K562 treated with DMSO at 1 percent for 12 hours (cell line): ENCODE data around the gene PGAP3. TPM values are rescaled to one million over a fixed set of nuclear protein-coding genes. Genes with fewer than 3 reads are reported as not detected.

ENCODE experiments used
- total RNA-seq: library from RNA; unstranded; fragments of 300-600 nt; gene quantifications from 2 replicates; pipeline ENCODE4 v1.2.3, GENCODE V29; 2022; ENCODE audit not compliant: insufficient read depth

PGAP3 gene, protein sequence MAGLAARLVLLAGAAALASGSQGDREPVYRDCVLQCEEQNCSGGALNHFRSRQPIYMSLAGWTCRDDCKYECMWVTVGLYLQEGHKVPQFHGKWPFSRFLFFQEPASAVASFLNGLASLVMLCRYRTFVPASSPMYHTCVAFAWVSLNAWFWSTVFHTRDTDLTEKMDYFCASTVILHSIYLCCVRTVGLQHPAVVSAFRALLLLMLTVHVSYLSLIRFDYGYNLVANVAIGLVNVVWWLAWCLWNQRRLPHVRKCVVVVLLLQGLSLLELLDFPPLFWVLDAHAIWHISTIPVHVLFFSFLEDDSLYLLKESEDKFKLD
- total RNA-seq = 7.0 and 15.8 TPM in 2 replicates

DNA sequence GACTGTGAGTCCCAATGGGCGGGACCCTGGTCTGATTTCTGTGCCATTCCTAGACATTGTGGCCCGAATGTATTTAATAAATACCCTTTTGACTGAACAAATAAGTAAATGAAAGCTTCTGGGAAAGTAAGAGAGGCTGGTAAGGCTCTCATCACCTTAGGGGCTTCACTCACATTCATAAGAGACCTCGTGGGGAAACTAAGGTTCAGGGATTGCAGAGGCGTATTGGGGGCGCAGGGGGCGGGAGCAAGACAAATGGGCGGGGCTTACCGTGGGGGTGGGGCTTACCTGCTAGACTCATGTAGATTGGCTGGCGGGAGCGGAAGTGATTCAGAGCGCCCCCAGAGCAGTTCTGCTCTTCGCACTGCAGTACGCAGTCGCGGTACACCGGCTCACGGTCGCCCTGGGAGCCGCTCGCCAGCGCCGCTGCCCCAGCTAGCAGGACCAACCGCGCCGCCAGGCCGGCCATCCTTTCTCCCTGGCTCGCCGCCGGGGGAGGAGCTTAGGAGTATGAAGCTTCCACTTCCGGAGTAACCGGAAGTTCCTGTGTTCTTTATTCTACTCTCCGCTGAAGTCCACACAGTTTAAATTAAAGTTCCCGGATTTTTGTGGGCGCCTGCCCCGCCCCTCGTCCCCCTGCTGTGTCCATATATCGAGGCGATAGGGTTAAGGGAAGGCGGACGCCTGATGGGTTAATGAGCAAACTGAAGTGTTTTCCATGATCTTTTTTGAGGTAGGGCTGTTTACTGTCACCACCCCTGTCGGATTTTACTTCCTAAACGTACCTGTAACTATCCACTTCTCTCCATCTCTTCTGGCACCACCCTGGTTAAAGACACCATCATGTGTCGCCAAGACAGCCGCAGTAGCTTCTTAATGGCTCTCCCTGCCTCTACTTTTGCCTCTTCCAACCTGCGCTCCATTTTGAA is at the start of gene PGAP3:
PGAP3 (minus strand) TSS at position 512 of the 929 bp plus-strand sequence; CDS start at position 469, 43 bp downstream.

GRCh38 chr17:39730095-39730921 is 42.5 kb upstream of the PGAP3 start, which contains the start of gene MIEN1:
MIEN1 (minus strand) TSS chr17:39730532; CDS start chr17:39730495, 37 bp downstream.

GRCh38 chr17:39699818-39700147 is 11.9 kb upstream of the PGAP3 start, which contains the start of gene ERBB2:
ERBB2 (plus strand) TSS chr17:39700064; CDS start chr17:39700239, 175 bp downstream.

DNA sequence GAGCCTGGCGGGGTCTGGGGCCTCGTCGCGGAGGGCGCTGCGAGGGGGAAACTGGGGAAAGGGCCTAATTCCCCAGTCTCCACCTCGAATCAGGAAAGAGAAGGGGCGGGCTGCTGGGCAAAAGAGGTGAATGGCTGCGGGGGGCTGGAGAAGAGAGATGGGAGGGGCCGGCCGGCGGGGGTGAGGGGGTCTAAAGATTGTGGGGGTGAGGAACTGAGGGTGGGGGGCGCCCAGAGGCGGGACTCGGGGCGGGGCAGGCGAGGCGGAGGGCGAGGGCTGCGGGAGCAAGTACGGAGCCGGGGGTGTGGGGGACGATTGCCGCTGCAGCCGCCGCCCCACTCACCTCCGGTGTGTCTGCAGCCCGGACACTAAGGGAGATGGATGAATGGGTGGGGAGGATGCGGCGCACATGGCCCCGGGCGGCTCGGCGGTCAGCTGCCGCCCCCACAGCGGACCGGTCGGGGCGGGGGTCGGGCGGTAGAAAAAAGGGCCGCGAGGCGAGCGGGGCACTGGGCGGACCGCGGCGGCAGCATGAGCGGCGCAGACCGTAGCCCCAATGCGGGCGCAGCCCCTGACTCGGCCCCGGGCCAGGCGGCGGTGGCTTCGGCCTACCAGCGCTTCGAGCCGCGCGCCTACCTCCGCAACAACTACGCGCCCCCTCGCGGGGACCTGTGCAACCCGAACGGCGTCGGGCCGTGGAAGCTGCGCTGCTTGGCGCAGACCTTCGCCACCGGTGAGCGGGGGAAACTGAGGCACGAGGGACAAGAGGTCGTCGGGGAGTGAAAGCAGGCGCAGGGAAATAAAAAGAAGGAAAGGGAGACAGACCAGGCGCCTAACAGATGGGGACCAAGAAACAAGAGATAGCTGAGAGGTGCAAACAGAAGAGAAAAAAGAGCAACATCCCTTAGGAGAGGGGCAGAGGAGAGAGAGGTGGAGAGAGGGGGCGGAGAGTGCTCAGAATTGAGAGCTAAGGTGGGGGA is 19.6 kb downstream of the PGAP3 start, which contains the start of gene PNMT:
PNMT (plus strand) TSS at position 509 of the 980 bp plus-strand sequence; CDS start at position 532, 23 bp downstream.

DNA sequence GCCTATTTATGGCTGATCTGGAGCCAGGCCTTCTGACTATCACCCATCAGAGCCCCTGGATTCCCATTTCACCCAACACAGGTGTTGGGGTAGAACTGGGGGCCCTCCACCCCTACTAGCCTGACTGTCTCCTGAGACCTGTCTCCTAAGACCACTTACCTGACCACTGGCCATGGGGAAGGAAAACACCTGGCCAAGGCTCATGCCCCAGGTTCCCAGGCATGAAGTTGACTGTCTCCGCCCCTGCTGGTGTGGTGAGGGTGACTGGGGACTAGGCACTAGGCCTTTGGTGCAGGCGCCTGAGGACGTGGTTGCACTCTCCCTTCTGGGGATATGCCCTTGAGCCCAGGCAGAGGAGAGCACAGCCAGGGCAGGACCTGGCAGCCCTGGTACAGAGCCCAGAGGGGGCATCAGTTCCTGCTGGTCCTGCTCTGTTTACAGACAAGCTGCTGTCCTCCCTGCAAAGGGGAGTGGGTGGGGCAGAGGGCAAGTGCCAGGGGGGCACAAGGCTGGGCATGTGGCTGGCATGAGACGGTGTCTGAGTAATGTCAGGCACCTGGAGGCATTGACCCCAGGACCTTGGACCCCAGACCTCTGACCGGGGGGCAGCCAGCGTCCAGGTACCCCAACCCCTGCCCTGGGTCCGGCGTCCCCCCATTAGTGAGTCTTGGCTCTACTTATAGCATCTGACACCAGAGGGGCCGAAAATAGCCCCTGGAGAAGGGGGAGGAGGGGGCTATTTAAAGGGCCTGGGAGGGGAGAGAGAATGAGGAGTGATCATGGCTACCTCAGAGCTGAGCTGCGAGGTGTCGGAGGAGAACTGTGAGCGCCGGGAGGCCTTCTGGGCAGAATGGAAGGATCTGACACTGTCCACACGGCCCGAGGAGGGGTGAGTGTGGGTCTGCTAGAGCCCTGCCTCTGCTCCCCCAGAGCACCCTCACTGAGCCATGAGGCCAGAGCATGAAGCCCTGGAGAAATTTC is 23.0 kb downstream of the PGAP3 start, which contains the start of gene TCAP:
TCAP (plus strand) TSS at position 769 of the 981 bp plus-strand sequence; CDS start at position 780, 11 bp downstream.

DNA sequence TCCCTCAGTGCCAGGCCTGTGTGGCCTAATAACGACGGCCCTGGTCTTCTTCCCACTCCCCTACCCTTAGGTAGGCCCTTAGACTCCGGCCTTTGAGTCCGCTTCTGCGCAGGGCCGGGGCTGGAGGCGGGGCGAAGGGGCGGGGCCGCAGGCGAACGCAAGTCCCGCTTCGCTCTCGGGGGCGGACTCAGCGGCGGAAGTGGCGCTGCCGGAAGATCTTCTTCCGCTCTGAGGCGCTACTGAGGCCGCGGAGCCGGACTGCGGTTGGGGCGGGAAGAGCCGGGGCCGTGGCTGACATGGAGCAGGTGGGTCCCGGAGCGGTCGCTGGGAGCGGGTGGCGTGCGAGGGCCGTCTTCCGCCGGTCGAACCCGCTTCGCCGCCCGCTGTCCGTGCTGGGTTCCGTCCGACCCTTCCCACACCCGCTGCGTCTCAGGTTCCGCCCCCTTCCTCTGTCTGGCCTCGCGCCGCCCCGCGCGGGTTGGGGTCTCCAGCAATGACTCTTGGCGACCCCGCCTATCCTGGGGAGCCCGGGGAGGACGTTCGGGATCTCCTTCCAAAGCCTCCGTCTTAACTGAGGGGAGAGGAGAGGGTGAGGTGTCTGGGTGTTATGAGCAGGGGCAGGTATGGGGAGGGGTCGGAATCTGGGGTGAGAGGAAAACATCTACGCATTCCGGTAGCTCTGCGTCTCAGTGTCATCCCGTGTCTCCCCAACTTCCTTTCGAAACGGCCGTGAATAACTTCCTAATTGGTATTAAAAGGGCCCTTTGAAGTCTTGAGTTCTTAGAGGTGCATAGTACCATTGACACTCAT is 50.7 kb downstream of the PGAP3 start, which contains the start of gene STARD3:
STARD3 (plus strand) TSS at position 218 of the 810 bp plus-strand sequence. CDS start 16,388 bp downstream, outside the sequence.

DNA sequence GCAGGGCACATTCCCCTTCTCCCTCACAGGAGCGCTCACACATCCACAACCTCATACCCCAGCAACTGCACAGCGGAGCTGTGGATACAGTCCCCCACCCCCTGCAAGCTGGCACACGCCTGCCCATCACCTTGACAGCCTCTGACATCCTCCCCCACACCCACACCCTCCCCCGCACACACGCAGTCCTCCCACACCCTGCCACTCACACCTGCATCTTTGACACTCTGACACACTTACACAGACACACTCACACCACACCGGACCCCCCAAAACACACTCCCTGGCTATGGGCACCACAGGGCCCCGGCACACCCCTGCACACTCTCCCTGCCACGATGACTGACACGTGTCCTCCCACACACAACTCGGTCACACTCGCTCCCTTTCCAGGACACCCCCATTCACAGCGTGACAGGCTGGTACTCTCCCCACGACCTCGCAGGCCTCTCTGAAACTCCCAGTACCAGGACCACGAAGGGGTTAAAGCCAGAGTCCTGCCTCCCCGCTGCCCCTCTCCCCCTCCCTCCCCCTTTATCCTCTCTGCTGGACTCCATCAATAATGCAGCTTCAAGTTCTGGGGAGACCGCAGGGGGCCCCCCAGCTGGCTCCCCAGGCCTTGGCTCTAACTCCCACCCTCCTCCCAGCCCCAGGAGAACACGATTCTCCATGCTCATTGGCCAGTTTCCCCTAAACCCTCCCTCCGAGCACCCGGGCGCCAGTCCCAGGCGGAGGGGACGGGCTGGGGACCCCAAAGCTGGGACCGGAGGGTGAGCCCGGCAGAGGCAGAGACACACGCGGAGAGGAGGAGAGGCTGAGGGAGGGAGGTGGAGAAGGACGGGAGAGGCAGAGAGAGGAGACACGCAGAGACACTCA is 61.4 kb downstream of the PGAP3 start, which contains the start of gene PPP1R1B:
PPP1R1B (plus strand) TSS at position 782 of the 876 bp plus-strand sequence. CDS start 441 bp downstream, outside the sequence.

Other genes with a start within 250 kb of the PGAP3 start
- gene MED1, start 236.8 kb downstream of the PGAP3 start, total RNA-seq = 4.9 and 25.9 TPM in 2 replicates
- 7.0 and 34.1 TPM in 2 replicates for gene CDK12, start 226.6 kb downstream of the PGAP3 start, total RNA-seq
- not detected in 2 replicates for gene NEUROD2, start 80.1 kb downstream of the PGAP3 start, total RNA-seq
- gene PPP1R1B, start 61.1 kb downstream of the PGAP3 start, total RNA-seq = not detected in 2 replicates
- gene STARD3, start 50.9 kb downstream of the PGAP3 start, total RNA-seq = 89.5 and 118 TPM in 2 replicates
- 3.7 and 4.9 TPM in 2 replicates for gene TCAP, start 22.7 kb downstream of the PGAP3 start, total RNA-seq
- 4.2 and 5.4 TPM in 2 replicates for gene PNMT, start 19.6 kb downstream of the PGAP3 start, total RNA-seq
- 2.6 and 6.4 TPM in 2 replicates for gene ERBB2, start 12.0 kb upstream of the PGAP3 start, total RNA-seq
- 97.0 and 128 TPM in 2 replicates for gene MIEN1, start 42.5 kb upstream of the PGAP3 start, total RNA-seq
- 5.5 and 7.7 TPM in 2 replicates for gene GRB7, start 49.9 kb upstream of the PGAP3 start, total RNA-seq
- 0.47 TPM in 1 of 2 replicates, not detected in the other for gene IKZF3, start 176.3 kb upstream of the PGAP3 start, total RNA-seq
- not detected in 2 replicates for gene ZPBP2, start 180.1 kb upstream of the PGAP3 start, total RNA-seq
- 4.8 and 13.7 TPM in 2 replicates for gene GSDMB, start 230.6 kb upstream of the PGAP3 start, total RNA-seq
- gene ORMDL3, start 239.5 kb upstream of the PGAP3 start, total RNA-seq = 20.5 and 42.5 TPM in 2 replicates
- gene LRRC3C, start 239.7 kb upstream of the PGAP3 start, total RNA-seq = not detected in 2 replicates